DND-41 (cell line): Measurements from ENCODE around the gene HRH1.
"Not testable (repeated sequence)": the region's sequence is repeated elsewhere in the genome, so short reads cannot be mapped to it uniquely, and the experiment has no call there.

Experiments used
- EZH2 ChIP-seq: IDR thresholded peaks from 3 replicates; pipeline ENCODE4 v1.6.1; 2012; ENCODE audit warnings: borderline replicate concordance, low read depth, mild to moderate bottlenecking, moderate library complexity, low read length, inconsistent platforms; ENCODE audit not compliant: severe bottlenecking
- TF ChIP-seq, protein P1 (sequence below): IDR thresholded peaks from 2 replicates; pipeline ENCODE4 v1.5.1; 2012; ENCODE audit warnings: borderline replicate concordance, low read length, moderate library complexity, mild to moderate bottlenecking; ENCODE audit not compliant: poor library complexity, severe bottlenecking; ENCODE audit errors: extremely low read depth

DNA sequence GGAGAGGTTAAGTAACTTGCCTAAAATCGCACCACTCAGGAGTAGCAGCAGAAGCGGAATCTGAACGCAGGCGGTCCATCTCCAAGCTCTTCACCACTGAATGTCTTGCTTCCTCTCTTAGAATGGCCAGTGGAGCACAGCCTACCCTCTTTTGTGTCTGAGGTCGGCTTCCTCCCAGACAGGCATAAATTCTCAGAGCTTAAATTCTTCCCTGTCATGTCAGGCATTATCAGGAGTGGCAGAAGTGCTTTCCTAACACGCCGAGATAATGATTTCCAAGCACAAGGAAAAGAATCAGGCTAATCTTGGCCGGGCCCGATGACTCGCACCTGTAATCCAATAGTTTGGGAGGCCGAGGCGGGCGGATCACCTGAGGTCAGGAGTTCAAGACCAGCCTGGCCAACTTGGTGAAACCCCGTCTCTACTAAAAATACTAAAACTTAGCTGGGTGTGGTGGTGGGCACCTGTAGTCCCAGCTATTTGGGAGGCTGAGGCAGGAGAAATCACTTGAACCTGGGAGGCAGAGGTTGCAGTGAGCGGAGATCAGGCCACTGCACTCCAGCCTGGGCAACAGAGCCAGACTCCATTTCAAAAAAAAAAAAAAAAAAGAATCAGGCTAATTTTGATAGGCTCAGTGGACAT is 30.2 kb downstream of the HRH1 start:
- TF ChIP-seq, protein P1, sequence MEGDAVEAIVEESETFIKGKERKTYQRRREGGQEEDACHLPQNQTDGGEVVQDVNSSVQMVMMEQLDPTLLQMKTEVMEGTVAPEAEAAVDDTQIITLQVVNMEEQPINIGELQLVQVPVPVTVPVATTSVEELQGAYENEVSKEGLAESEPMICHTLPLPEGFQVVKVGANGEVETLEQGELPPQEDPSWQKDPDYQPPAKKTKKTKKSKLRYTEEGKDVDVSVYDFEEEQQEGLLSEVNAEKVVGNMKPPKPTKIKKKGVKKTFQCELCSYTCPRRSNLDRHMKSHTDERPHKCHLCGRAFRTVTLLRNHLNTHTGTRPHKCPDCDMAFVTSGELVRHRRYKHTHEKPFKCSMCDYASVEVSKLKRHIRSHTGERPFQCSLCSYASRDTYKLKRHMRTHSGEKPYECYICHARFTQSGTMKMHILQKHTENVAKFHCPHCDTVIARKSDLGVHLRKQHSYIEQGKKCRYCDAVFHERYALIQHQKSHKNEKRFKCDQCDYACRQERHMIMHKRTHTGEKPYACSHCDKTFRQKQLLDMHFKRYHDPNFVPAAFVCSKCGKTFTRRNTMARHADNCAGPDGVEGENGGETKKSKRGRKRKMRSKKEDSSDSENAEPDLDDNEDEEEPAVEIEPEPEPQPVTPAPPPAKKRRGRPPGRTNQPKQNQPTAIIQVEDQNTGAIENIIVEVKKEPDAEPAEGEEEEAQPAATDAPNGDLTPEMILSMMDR = not testable (repeated sequence)
- not testable (repeated sequence) for TF ChIP-seq EZH2
